DND-41 (cell line): ENCODE measurements around the gene PSMB8.

Experiments used
- EZH2 ChIP-seq: IDR thresholded peaks from 3 replicates; pipeline ENCODE4 v1.6.1; 2012; ENCODE audit warnings: borderline replicate concordance, low read depth, mild to moderate bottlenecking, moderate library complexity, low read length, inconsistent platforms; ENCODE audit not compliant: severe bottlenecking
- TF ChIP-seq, protein P1 (sequence below): IDR thresholded peaks from 2 replicates; pipeline ENCODE4 v1.5.1; 2012; ENCODE audit warnings: borderline replicate concordance, low read length, moderate library complexity, mild to moderate bottlenecking; ENCODE audit not compliant: poor library complexity, severe bottlenecking; ENCODE audit errors: extremely low read depth

DNA sequence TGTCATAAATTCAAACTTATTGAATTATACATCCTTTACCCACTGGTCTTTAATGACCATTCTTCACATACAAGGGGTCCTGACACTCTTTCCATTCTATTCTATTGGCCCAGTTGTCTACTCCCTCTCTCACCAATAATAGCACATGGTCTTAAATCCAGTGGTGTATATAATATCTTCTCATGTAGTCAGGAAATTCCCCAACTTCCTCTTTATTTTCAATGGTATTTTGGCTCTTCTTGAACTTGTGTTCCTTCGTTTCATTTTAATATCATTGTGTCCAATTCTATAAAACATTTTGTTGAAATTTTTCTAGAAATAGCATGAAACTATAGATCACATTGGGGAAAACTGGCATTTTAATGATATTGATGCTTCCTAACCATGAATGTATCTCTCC lies 47.0 kb upstream of the PSMB8 start:
- TF ChIP-seq, protein P1, sequence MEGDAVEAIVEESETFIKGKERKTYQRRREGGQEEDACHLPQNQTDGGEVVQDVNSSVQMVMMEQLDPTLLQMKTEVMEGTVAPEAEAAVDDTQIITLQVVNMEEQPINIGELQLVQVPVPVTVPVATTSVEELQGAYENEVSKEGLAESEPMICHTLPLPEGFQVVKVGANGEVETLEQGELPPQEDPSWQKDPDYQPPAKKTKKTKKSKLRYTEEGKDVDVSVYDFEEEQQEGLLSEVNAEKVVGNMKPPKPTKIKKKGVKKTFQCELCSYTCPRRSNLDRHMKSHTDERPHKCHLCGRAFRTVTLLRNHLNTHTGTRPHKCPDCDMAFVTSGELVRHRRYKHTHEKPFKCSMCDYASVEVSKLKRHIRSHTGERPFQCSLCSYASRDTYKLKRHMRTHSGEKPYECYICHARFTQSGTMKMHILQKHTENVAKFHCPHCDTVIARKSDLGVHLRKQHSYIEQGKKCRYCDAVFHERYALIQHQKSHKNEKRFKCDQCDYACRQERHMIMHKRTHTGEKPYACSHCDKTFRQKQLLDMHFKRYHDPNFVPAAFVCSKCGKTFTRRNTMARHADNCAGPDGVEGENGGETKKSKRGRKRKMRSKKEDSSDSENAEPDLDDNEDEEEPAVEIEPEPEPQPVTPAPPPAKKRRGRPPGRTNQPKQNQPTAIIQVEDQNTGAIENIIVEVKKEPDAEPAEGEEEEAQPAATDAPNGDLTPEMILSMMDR = no peak
- no peak for TF ChIP-seq EZH2
